Measurements from ENCODE around the gene BRAF. TPM values are rescaled to one million over a fixed set of nuclear protein-coding genes. Genes with fewer than 3 reads are reported as not detected.

Gene BRAF
- total and polyA plus RNA-seq, 8 donors: 5.2 to 21.7 (median 16.3) TPM

- no peaks in the 10 kb centered on the region for H3K9me3 ChIP-seq
- H3K27ac ChIP-seq: no peak overlapping the region
- peaks cover 0 to 21% (median 0%) of the 10 kb centered on the region in 3 donors for H3K36me3 ChIP-seq
- no peak for DNase-seq
- no peak for FAIRE-seq
- TF ChIP-seq, protein P1, sequence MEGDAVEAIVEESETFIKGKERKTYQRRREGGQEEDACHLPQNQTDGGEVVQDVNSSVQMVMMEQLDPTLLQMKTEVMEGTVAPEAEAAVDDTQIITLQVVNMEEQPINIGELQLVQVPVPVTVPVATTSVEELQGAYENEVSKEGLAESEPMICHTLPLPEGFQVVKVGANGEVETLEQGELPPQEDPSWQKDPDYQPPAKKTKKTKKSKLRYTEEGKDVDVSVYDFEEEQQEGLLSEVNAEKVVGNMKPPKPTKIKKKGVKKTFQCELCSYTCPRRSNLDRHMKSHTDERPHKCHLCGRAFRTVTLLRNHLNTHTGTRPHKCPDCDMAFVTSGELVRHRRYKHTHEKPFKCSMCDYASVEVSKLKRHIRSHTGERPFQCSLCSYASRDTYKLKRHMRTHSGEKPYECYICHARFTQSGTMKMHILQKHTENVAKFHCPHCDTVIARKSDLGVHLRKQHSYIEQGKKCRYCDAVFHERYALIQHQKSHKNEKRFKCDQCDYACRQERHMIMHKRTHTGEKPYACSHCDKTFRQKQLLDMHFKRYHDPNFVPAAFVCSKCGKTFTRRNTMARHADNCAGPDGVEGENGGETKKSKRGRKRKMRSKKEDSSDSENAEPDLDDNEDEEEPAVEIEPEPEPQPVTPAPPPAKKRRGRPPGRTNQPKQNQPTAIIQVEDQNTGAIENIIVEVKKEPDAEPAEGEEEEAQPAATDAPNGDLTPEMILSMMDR (IDR thresholded peaks at IDR 0.05): no peak
- ATAC-seq: no peak
- no peaks in the 10 kb centered on the region for H3K4me1 ChIP-seq
- intact Hi-C loops (cut with DNase I): no loop called here
- WGBS, 2 donors: 88 to 94% methylated on average over 1 of the region's 1 CpG
- H3K4me3 ChIP-seq: no peak overlapping the region
- H3K27me3 ChIP-seq: no peaks in the 10 kb centered on the region
These were observed 146.2 kb downstream of the BRAF start for GRCh38 chr7:140778568-140778967.

DNA sequence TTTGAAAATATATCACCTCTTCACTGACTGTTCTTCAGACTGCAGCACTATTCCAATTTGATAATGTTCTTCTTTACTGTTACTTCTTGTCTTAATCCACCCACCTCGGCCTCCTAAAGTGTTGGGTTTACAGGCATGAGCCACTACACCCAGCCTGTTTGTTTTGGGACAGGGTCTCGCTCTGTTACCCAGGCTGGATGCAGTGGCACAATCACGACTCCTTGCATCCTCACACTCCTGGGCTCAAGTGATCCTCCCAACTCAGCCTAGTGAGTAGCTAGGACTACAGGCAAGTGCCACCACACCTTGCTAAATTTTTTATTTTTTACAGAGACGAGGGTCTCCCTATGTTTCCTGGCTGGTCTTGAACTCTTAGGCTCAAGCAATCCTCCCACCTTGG lies 150.4 kb downstream of the BRAF start:
- DNase-seq: no peak
- no peak overlapping the region for H3K27ac ChIP-seq
- H3K36me3 ChIP-seq: peaks cover 0 to 14% (median 0%) of the 10 kb centered on the region in 3 donors
- no peak overlapping the region for H3K4me3 ChIP-seq
- no peaks in the 10 kb centered on the region for H3K9me3 ChIP-seq
- H3K27me3 ChIP-seq: no peaks in the 10 kb centered on the region
- FAIRE-seq: no peak
- H3K4me1 ChIP-seq: no peaks in the 10 kb centered on the region
- TF ChIP-seq, protein P1 (IDR thresholded peaks at IDR 0.05): no peak
- intact Hi-C loops (cut with DNase I): no loop called here
- ATAC-seq: no peak
- 92 to 98% methylated on average over 4 of the region's 4 CpGs for WGBS, 2 donors

- no peak overlapping the region for H3K4me3 ChIP-seq
- H3K27ac ChIP-seq: no peak overlapping the region
- H3K36me3 ChIP-seq: peaks cover 0 to 20% (median 0%) of the 10 kb centered on the region in 3 donors
- intact Hi-C loops (cut with DNase I): no loop called here
- ATAC-seq: no peak
- no peaks in the 10 kb centered on the region for H3K27me3 ChIP-seq
- TF ChIP-seq, protein P1 (IDR thresholded peaks at IDR 0.05): no peak
- 93 to 94% methylated on average over 3 of the region's 3 CpGs for WGBS, 2 donors
- no peak for FAIRE-seq
- no peak for DNase-seq
- H3K4me1 ChIP-seq: no peaks in the 10 kb centered on the region
- H3K9me3 ChIP-seq: no peaks in the 10 kb centered on the region
These were observed 151.6 kb downstream of the BRAF start for GRCh38 chr7:140773104-140773503.

- intact Hi-C loops (cut with DNase I): no loop called here
- Histone ChIP-seq H3K27ac (no peak overlapping the region), H3K27me3 (no peaks in the 10 kb centered on the region), H3K4me1 (no peaks in the 10 kb centered on the region), H3K4me3 (no peak overlapping the region), H3K9me3 (no peaks in the 10 kb centered on the region), H3K36me3 (peaks cover 0 to 20% (median 0%) of the 10 kb centered on the region in 3 donors)
- no peak for DNase-seq
- FAIRE-seq: no peak
- TF ChIP-seq, protein P1 (IDR thresholded peaks at IDR 0.05): no peak
- ATAC-seq: no peak
These were observed 152.9 kb downstream of the BRAF start for GRCh38 chr7:140771826-140772225.

DNA sequence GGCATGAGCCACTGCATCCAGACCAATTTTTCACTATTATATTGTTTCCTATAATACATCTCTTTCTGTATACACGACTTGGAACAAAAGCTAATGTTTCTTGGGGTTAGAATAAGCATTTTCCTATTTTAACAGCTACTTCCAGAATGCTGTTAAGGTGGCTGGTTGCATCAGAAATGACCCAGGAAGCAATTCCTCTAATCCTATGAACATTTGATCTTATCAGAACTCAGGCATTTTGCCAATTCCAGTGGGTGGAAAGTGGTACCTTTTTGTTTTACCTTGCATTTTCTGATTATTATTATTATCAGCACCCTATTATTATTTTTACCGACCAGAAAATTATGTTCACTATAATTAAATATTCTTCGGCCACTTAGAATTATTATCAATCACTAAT lies 154.9 kb downstream of the BRAF start:
- no peak overlapping the region for H3K27ac ChIP-seq
- no peaks in the 10 kb centered on the region for H3K4me1 ChIP-seq
- ATAC-seq (no peak), FAIRE-seq (no peak), DNase-seq (no peak)
- H3K4me3 ChIP-seq: no peak overlapping the region
- no peaks in the 10 kb centered on the region for H3K27me3 ChIP-seq
- TF ChIP-seq, protein P1 (IDR thresholded peaks at IDR 0.05): no peak
- intact Hi-C loops (cut with DNase I): no loop called here
- H3K9me3 ChIP-seq: no peaks in the 10 kb centered on the region
- peaks cover 0 to 20% (median 0%) of the 10 kb centered on the region in 3 donors for H3K36me3 ChIP-seq
- WGBS, 2 donors: 93 to 94% methylated on average over 3 of the region's 3 CpGs

Data from pancreas (tissue), 10 donors.